GM18517 (cell line): ENCODE results near the gene CHD1L.
A peak's percentile ranks its signal among the peaks of the same experiment; 100 is the strongest.
"Not testable (repeated sequence)": the region's sequence is repeated elsewhere in the genome, so short reads cannot be mapped to it uniquely, and the experiment has no call there.

Source experiments
- ATAC-seq: cut with Tn5 transposase; IDR thresholded peaks from one replicate; pipeline ENCODE4 v1.9.1; 2021; ENCODE audit warnings: mild to moderate bottlenecking, moderate library complexity; ENCODE audit not compliant: unreplicated experiment

The CHD1L gene

GRCh38 chr1:147242449-147243227 lies at the start of gene CHD1L:
Gene CHD1L, plus strand, starts transcription at chr1:147242684. Its CDS starts 20 bp downstream, at chr1:147242704.
- ATAC-seq: peak; percentile 78

- not testable (repeated sequence) for ATAC-seq
Measured at GRCh38 chr1:147197324-147197723, 45.2 kb upstream of the CHD1L start.

- ATAC-seq: no peak
Measured at GRCh38 chr1:147201276-147201675, 41.2 kb upstream of the CHD1L start.

GRCh38 chr1:147201786-147202185 lies 40.7 kb upstream of the CHD1L start:
- ATAC-seq: no peak

GRCh38 chr1:147202576-147202975 lies 39.9 kb upstream of the CHD1L start:
- no peak for ATAC-seq

GRCh38 chr1:147204080-147204479 lies 38.4 kb upstream of the CHD1L start:
- ATAC-seq: no peak

- ATAC-seq: no peak
Measured at GRCh38 chr1:147207192-147207591, 35.3 kb upstream of the CHD1L start.

- no peak for ATAC-seq
Measured at GRCh38 chr1:147208619-147209018, 33.9 kb upstream of the CHD1L start.

- ATAC-seq: no peak
Measured at GRCh38 chr1:147209825-147210821, 32.4 kb upstream of the CHD1L start.

GRCh38 chr1:147210987-147211386 lies 31.5 kb upstream of the CHD1L start:
- ATAC-seq: no peak

GRCh38 chr1:147211577-147211976 lies 30.9 kb upstream of the CHD1L start:
- no peak for ATAC-seq

- no peak for ATAC-seq
Measured at GRCh38 chr1:147213271-147213670, 29.2 kb upstream of the CHD1L start.

- ATAC-seq: no peak
Measured at GRCh38 chr1:147214325-147214724, 28.2 kb upstream of the CHD1L start.

- ATAC-seq: no peak
Measured at GRCh38 chr1:147214842-147215539, 27.5 kb upstream of the CHD1L start.

GRCh38 chr1:147215540-147215916 lies 27.0 kb upstream of the CHD1L start:
- ATAC-seq: no peak

GRCh38 chr1:147216124-147216523 lies 26.4 kb upstream of the CHD1L start:
- no peak for ATAC-seq

- ATAC-seq: no peak
Measured at GRCh38 chr1:147217141-147217540, 25.3 kb upstream of the CHD1L start.

- no peak for ATAC-seq
Measured at GRCh38 chr1:147218606-147219005, 23.9 kb upstream of the CHD1L start.

- no peak for ATAC-seq
Measured at GRCh38 chr1:147223740-147224615, 18.5 kb upstream of the CHD1L start.

- ATAC-seq: peak; percentile 36
Measured at GRCh38 chr1:147225193-147225730, 17.2 kb upstream of the CHD1L start, which contains the start of gene FMO5. Gene FMO5, minus strand, starts transcription at chr1:147225339. Its CDS starts 310 bp downstream, at chr1:147225029.
